Esophagus (tissue), 2 donors: ENCODE measurements around the gene SPNS3. TPM values are rescaled to one million over a fixed set of nuclear protein-coding genes. Genes with fewer than 3 reads are reported as not detected.
A peak's percentile ranks its signal among the peaks of the same experiment; 100 is the strongest.

Experiments
- H3K27ac ChIP-seq, 2 donors: one replicate each; pipeline ENCODE4 v1.5.1; 2013; ENCODE audit warnings: low read depth in 2 of 2, mild to moderate bottlenecking in 2 of 2, inconsistent platforms in 1 of 2, low read length in 1 of 2, moderate library complexity in 1 of 2
- H3K27me3 ChIP-seq, 2 donors: one replicate each; pipeline ENCODE4 v1.6.1; 2013; ENCODE audit warnings: low read length in 2 of 2, control low read depth in 1 of 2, mild to moderate bottlenecking in 1 of 2; ENCODE audit not compliant: insufficient read depth in 2 of 2, control insufficient read depth in 1 of 2
- H3K36me3 ChIP-seq, 2 donors: one replicate each; pipeline ENCODE4 v1.6.1; 2013; ENCODE audit warnings: low read length in 1 of 2; ENCODE audit not compliant: control insufficient read depth in 2 of 2, insufficient read depth in 2 of 2
- H3K4me1 ChIP-seq, 2 donors: one replicate each; pipeline ENCODE4 v1.6.1; 2013; ENCODE audit warnings: low read length in 1 of 2; ENCODE audit not compliant: control insufficient read depth in 2 of 2, insufficient read depth in 2 of 2
- H3K4me3 ChIP-seq, 2 donors: one replicate each; pipeline ENCODE4 v1.5.1; 2013; ENCODE audit warnings: low read length in 2 of 2, mild to moderate bottlenecking in 2 of 2, low read depth in 1 of 2, moderate library complexity in 1 of 2
- H3K9me3 ChIP-seq, 2 donors: one replicate each; pipeline ENCODE4 v1.6.1; 2013; ENCODE audit warnings: mild to moderate bottlenecking in 2 of 2, low read depth in 1 of 2, low read length in 1 of 2, moderate library complexity in 1 of 2; ENCODE audit not compliant: control insufficient read depth in 2 of 2, insufficient read depth in 1 of 2
- WGBS, 2 donors: extraction: QIAGEN DNeasy Blood & Tissue Kit; methylation state at CpG; one replicate each; pipeline ENCODE4 v1.1.7; 2013; 5-methylcytosine and 5-hydroxymethylcytosine counted together
- polyA plus RNA-seq, 2 donors: library from polyadenylated mRNA; stranded (reverse); fragments of 200-250 nt; gene quantifications; one replicate each; pipeline ENCODE4 v1.2.3, GENCODE V29; 2013
- donor health status: healthy with polysubstance abuse.
- donor health status: Bipolar disorder and iron deficiency.

SPNS3 gene
- polyA plus RNA-seq, 2 donors = 0.36 to 1.3 TPM

DNA sequence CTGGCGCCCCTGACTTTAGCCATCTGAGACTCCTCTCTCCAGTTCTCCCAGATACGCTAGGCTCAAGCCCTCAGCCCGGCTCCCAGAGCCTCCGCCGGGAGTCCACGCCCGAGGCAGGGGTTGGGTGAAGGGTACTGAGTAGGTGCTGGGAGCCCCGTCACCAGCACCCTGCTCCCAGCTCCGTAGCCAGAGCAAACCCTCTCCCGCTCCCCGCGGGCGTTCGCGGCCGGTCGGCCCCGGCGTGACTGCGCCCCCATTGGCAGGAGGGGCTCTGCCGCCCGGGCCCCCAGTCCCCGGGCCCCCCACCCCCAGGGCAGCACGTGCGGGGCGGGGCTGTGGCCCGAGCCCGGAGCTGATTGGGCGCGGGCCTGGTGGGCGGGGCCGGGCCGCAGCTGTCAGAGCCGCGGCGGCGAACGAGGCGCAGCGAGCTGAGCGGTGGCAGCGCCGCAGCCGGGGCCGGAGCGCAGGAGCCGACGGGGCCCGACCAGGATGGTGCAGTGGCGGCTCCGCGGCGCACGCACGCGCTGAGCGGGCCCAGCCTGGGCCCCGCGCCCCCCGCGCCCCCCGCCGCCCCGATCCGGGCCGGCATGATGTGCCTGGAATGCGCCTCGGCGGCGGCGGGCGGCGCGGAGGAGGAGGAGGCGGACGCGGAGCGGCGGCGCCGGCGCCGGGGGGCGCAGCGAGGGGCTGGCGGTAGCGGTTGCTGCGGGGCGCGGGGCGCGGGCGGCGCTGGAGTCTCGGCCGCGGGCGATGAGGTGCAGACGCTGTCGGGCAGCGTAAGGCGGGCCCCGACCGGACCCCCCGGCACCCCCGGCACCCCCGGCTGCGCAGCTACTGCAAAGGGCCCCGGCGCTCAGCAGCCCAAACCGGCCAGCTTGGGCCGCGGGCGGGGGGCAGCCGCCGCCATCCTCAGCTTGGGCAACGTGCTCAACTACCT lies 65.0 kb downstream of the SPNS3 start, which contains the start of gene SPNS2:
Gene SPNS2 (plus strand): TSS at position 421 of the 937 bp plus-strand sequence. CDS start 167 bp downstream, at position 588.
- Histone ChIP-seq H3K9me3 (no peaks in the 10 kb centered on the region), H3K27ac (peak within 1 kb of the TSS; percentile 49 to 72), H3K4me1 (peaks cover 3 to 5% of the 10 kb centered on the region in 2 donors), H3K27me3 (no peaks in the 10 kb centered on the region), H3K36me3 (peaks cover 0 to 3% of the 10 kb centered on the region in 2 donors), H3K4me3 (peak within 1 kb of the TSS; percentile 41 to 61)
- 1% methylated on average over 35 to 117 of the region's 117 CpGs for WGBS, 2 donors

DNA sequence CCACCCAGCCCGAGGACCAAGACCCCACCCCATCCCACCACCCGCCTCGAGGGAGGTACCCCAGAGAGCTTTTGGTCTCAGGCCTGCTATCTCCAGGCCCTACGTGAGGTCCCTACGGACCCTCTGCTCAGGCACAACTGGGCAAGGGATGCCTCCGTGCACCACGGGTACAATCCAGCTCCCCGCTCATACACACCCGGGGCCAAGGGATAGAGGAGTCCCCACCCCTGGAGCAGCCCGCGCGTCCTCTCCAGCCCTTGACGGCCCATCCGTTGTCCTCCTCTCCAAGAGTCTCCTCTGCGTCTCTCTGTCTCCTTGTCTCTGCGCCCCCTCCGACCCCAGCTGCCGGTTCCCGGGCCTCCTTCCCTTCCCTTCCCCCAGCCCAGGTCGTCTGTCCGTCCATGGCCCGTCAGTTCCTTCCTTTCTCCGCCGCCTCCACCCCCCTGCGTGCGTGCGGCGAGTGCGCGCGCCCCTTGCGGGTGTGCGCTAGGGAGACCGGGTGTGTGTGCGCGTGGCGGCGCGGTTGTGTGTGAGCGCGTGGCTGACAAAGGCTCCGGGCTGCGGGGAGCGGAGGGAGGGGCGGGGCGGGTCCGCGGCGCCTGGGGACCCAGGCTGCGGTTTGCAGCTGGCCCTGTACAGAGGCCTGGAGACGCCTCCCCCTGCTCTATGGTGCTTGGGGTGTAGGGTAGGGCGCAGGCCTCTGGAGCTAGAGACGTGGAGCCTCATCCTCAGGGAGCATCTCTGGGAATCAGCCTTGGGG lies 65.9 kb downstream of the SPNS3 start:
- H3K36me3 ChIP-seq = peaks cover 0 to 3% of the 10 kb centered on the region in 2 donors
- H3K4me3 ChIP-seq = peak overlapping the region; percentile 41 to 61
- WGBS, 2 donors = 1% methylated on average over 47 to 53 of the region's 53 CpGs
- H3K27ac ChIP-seq = peak overlapping the region; percentile 49 to 63
- no peaks in the 10 kb centered on the region for H3K27me3 ChIP-seq
- H3K9me3 ChIP-seq = no peaks in the 10 kb centered on the region
- H3K4me1 ChIP-seq = peaks cover 3 to 5% of the 10 kb centered on the region in 2 donors

DNA sequence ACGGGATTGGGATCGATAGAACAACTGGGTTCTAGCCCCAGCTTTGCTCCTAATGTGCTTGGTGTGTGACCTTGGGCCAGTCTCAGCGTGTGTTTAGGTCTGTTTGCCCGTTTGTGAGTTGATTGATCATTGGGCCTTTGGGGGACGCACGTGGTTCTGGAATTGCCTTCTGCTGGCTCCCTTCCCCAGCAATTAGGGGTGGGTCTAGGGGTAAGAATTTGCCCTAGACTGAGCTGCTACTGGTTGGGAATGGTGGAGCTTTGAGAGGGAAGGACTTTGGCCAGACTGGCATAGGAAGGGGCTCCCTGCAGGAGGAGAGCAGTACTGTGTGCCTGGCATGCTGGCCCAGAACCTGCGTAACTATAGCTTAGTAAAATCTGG lies 66.4 kb downstream of the SPNS3 start:
- peak overlapping the region; percentile 41 to 61 for H3K4me3 ChIP-seq
- WGBS, 2 donors = 15 to 18% methylated on average over 7 of the region's 7 CpGs
- H3K9me3 ChIP-seq = no peaks in the 10 kb centered on the region
- H3K27me3 ChIP-seq = no peaks in the 10 kb centered on the region
- peaks cover 3 to 5% of the 10 kb centered on the region in 2 donors for H3K4me1 ChIP-seq
- H3K27ac ChIP-seq = peak overlapping the region; percentile 49 to 63
- peaks cover 0 to 3% of the 10 kb centered on the region in 2 donors for H3K36me3 ChIP-seq

DNA sequence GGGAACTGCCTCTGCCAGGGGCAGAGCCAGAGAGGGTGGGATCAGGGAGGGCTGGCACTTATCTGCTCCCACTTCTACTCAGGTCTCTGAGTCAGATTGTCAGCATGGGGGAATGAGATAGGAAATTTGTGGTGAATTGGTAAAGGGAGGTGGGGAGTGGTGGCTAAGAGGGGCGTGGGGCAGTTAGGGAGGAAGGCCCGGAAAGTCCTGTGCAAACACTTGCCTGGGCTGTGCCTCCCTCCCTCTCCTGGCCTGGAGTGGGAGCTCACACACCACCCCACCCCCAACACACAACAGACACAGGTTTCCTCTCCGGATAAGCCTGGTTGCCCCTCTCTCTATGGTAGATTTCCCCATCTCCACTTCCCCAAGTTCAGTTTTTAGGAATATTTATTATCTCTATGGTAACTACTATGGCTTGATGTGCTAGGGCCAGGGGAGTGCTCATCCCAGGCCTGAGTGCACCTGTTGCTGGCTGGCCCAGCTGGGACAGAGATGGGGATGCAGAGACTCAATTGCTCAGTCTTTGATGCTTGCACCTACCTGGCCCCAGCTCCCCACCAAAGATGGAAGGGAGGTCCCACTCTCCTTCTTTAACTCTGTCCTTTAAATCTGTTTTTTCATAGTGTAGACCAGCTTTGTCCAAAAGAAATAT lies 67.7 kb downstream of the SPNS3 start:
- peaks cover 3 to 8% of the 10 kb centered on the region in 2 donors for H3K4me1 ChIP-seq
- 32 to 36% methylated on average over 3 of the region's 3 CpGs for WGBS, 2 donors
- H3K4me3 ChIP-seq = peak overlapping the region; percentile 41 to 61
- H3K27me3 ChIP-seq = no peaks in the 10 kb centered on the region
- peak overlapping the region in 1 of 2 donors; percentile 40 for H3K27ac ChIP-seq
- H3K36me3 ChIP-seq = peaks cover 0 to 3% of the 10 kb centered on the region in 2 donors
- H3K9me3 ChIP-seq = no peaks in the 10 kb centered on the region

GRCh38 chr17:4502466-4503154 lies 68.9 kb downstream of the SPNS3 start:
- Histone ChIP-seq H3K36me3 (peaks cover 0 to 3% of the 10 kb centered on the region in 2 donors), H3K4me1 (peaks cover 3 to 8% of the 10 kb centered on the region in 2 donors), H3K27me3 (no peaks in the 10 kb centered on the region), H3K27ac (peak overlapping the region in 1 of 2 donors; percentile 38), H3K9me3 (peaks cover 0 to 1% of the 10 kb centered on the region in 2 donors), H3K4me3 (peak overlapping the region; percentile 32 to 37)
- 61 to 75% methylated on average over 18 of the region's 18 CpGs for WGBS, 2 donors

DNA sequence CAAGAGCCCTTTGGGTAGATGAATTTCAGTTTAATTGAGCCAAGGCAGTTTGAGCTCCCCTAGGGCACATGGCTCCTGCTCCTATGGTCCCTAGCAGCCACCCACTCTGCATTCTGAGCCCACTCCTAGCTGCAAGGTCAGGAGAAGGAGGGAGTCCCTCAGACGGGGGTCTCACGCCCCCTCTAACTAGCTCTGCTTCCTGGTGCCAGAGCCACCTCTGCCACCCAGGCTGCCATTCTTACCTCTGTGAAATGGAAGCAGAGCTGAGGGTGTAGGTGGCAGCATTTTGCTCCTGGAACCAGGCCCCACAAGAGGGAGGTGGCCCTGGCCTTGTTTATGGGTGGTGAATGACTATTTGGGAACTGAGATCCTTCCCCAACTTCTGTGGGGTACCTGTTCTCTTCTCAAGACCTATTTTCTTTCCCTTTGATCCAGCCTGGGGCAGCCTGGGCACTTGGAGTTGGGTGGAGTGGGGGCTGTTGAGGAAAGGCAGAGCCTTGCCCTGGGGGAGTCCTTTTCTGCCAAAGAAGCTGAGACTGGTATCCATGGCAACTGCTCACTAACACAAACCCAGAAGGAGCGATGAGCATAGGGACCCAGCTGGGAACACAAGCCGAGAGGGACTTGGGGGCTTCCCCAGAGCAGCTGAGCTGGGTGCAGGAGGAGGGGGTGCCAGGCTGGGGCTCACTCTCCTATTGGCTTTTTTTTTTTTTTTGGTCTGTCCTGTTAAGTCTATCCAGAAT lies 69.7 kb downstream of the SPNS3 start:
- H3K27me3 ChIP-seq = no peaks in the 10 kb centered on the region
- H3K27ac ChIP-seq = peak overlapping the region in 1 of 2 donors; percentile 36
- H3K36me3 ChIP-seq = peaks cover 0 to 5% of the 10 kb centered on the region in 2 donors
- peaks cover 0 to 3% of the 10 kb centered on the region in 2 donors for H3K9me3 ChIP-seq
- H3K4me3 ChIP-seq = peak overlapping the region; percentile 32 to 37
- WGBS, 2 donors = 71 to 77% methylated on average over 4 of the region's 4 CpGs
- peaks cover 2 to 8% of the 10 kb centered on the region in 2 donors for H3K4me1 ChIP-seq

- WGBS, 2 donors = 63 to 66% methylated on average over 5 of the region's 5 CpGs
- Histone ChIP-seq H3K4me1 (peaks cover 2 to 8% of the 10 kb centered on the region in 2 donors), H3K36me3 (peaks cover 0 to 5% of the 10 kb centered on the region in 2 donors), H3K9me3 (peaks cover 0 to 3% of the 10 kb centered on the region in 2 donors), H3K27ac (peak overlapping the region in 1 of 2 donors; percentile 77), H3K27me3 (no peaks in the 10 kb centered on the region), H3K4me3 (peak overlapping the region; percentile 17 to 18)
These were observed 70.4 kb downstream of the SPNS3 start for GRCh38 chr17:4504188-4504587.

DNA sequence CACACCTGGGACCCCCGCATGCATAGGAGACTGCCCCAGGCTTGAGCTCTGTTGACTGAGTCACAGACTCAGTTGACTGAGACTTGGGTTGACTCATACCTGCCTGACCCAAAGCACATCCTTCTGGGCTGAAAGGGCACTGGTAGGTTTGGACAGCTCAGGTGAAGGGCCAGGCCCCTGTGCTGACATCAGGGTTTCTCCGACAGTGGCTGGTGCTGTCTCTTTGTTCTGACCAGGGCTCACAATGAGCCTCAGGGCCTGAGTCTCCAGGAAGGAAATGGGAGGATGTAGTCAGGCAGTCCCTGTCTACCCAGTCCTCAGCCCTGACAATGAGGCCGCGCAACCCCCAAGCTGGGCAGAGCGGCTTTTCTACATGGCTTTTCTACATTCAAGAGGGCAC lies 71.4 kb downstream of the SPNS3 start:
- H3K4me3 ChIP-seq = peak overlapping the region in 1 of 2 donors; percentile 23
- WGBS, 2 donors = 82 to 85% methylated on average over 5 of the region's 5 CpGs
- H3K27ac ChIP-seq = peak overlapping the region; percentile 6 to 77
- H3K27me3 ChIP-seq = no peaks in the 10 kb centered on the region
- peaks cover 0 to 2% of the 10 kb centered on the region in 2 donors for H3K36me3 ChIP-seq
- H3K9me3 ChIP-seq = peaks cover 0 to 3% of the 10 kb centered on the region in 2 donors
- peaks cover 5% of the 10 kb centered on the region in 2 donors for H3K4me1 ChIP-seq
